Measurements from ENCODE around the gene TSPAN15.

Gene TSPAN15

GRCh38 chr10:69512901-69513300 is 61.6 kb downstream of the TSPAN15 start:
- Histone ChIP-seq H3K27ac (ENCODE audit: low read depth, low read length) (no peak overlapping the region), H3F3A (ENCODE audit: control insufficient read depth, insufficient read depth) (no peaks in the 10 kb centered on the region), H3K79me2 (ENCODE audit: control insufficient read depth, low read length) (no peaks in the 10 kb centered on the region), H3K4me1 (ENCODE audit: control insufficient read depth, low read length) (no peaks in the 10 kb centered on the region), H3K9me2 (replicated peaks; ENCODE audit: control insufficient read depth, low read length) (no peaks in the 10 kb centered on the region), H4K20me1 (ENCODE audit: control insufficient read depth, insufficient read depth, low read depth, low read length) (no peaks in the 10 kb centered on the region), H3K4me2 (ENCODE audit: low read length) (no peak overlapping the region), H3K4me3 (ENCODE audit: low read length) (no peak overlapping the region), H3K9me3 (ENCODE audit: control insufficient read depth, insufficient read depth, low read length) (no peaks in the 10 kb centered on the region), H3K36me3 (ENCODE audit: control insufficient read depth, low read length) (no peaks in the 10 kb centered on the region), H3K27me3 (ENCODE audit: control insufficient read depth, low read length) (peaks cover 11% of the 10 kb centered on the region; the same call in 1 of the 2 replicates)
- TF ChIP-seq CTCF (IDR thresholded peaks at IDR 0.05; ENCODE audit: low read depth, low read length, poor library complexity, severe bottlenecking), result no peak
- TF ChIP-seq EZH2phosphoT487 (IDR thresholded peaks at IDR 0.05; ENCODE audit: borderline replicate concordance, low read length), result no peak

GRCh38 chr10:69513617-69514016 is 62.4 kb downstream of the TSPAN15 start:
- no peak overlapping the region for H3K27ac ChIP-seq (ENCODE audit: low read depth, low read length)
- no peak for TF ChIP-seq EZH2phosphoT487 (IDR thresholded peaks at IDR 0.05; ENCODE audit: borderline replicate concordance, low read length)
- H3K36me3 ChIP-seq (ENCODE audit: control insufficient read depth, low read length), result no peaks in the 10 kb centered on the region
- no peaks in the 10 kb centered on the region for H4K20me1 ChIP-seq (ENCODE audit: control insufficient read depth, insufficient read depth, low read depth, low read length)
- no peaks in the 10 kb centered on the region for H3K9me3 ChIP-seq (ENCODE audit: control insufficient read depth, insufficient read depth, low read length)
- H3F3A ChIP-seq (ENCODE audit: control insufficient read depth, insufficient read depth), result no peaks in the 10 kb centered on the region
- no peak overlapping the region for H3K4me2 ChIP-seq (ENCODE audit: low read length)
- H3K9me2 ChIP-seq (replicated peaks; ENCODE audit: control insufficient read depth, low read length), result no peaks in the 10 kb centered on the region
- H3K4me3 ChIP-seq (ENCODE audit: low read length), result no peak overlapping the region
- peaks cover 11% of the 10 kb centered on the region; the same call in 1 of the 2 replicates for H3K27me3 ChIP-seq (ENCODE audit: control insufficient read depth, low read length)
- H3K79me2 ChIP-seq (ENCODE audit: control insufficient read depth, low read length), result no peaks in the 10 kb centered on the region
- no peaks in the 10 kb centered on the region for H3K4me1 ChIP-seq (ENCODE audit: control insufficient read depth, low read length)

- no peak overlapping the region for H3K4me3 ChIP-seq (ENCODE audit: low read length)
- no peaks in the 10 kb centered on the region for H3K9me3 ChIP-seq (ENCODE audit: control insufficient read depth, insufficient read depth, low read length)
- peaks cover 13% of the 10 kb centered on the region; the same call in 1 of the 2 replicates for H3K27me3 ChIP-seq (ENCODE audit: control insufficient read depth, low read length)
- TF ChIP-seq EZH2phosphoT487 (IDR thresholded peaks at IDR 0.05; ENCODE audit: borderline replicate concordance, low read length) (no peak), CTCF (IDR thresholded peaks at IDR 0.05; ENCODE audit: low read depth, low read length, poor library complexity, severe bottlenecking) (peak; percentile 78)
- no peaks in the 10 kb centered on the region for H4K20me1 ChIP-seq (ENCODE audit: control insufficient read depth, insufficient read depth, low read depth, low read length)
- no peak overlapping the region for H3K27ac ChIP-seq (ENCODE audit: low read depth, low read length)
- no peaks in the 10 kb centered on the region for H3F3A ChIP-seq (ENCODE audit: control insufficient read depth, insufficient read depth)
- H3K36me3 ChIP-seq (ENCODE audit: control insufficient read depth, low read length), result no peaks in the 10 kb centered on the region
- H3K79me2 ChIP-seq (ENCODE audit: control insufficient read depth, low read length), result no peaks in the 10 kb centered on the region
- no peaks in the 10 kb centered on the region for H3K9me2 ChIP-seq (replicated peaks; ENCODE audit: control insufficient read depth, low read length)
- H3K4me1 ChIP-seq (ENCODE audit: control insufficient read depth, low read length), result no peaks in the 10 kb centered on the region
- H3K4me2 ChIP-seq (ENCODE audit: low read length), result no peak overlapping the region
Measured at GRCh38 chr10:69515699-69516259, 64.5 kb downstream of the TSPAN15 start.

DNA sequence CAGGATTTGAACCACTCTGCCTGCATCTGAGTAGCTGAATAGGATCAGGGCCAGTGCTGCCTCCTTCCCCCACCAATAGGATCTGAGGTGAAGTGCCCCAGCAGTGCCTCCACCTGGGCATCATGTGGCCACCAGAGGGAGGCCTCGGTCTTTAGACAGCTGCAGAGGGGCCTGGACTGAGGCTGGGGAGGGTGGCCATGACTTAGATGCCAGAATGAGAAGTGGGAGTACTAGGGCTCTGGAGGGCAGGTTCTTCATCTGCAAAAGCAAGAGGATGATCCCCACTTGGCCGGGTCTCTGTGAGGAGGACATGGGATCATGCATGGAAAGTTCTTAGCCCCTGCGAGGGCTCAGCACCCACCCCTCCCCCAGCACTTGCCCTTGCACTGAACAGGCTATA is 65.1 kb downstream of the TSPAN15 start:
- H3K79me2 ChIP-seq (ENCODE audit: control insufficient read depth, low read length), result no peaks in the 10 kb centered on the region
- H4K20me1 ChIP-seq (ENCODE audit: control insufficient read depth, insufficient read depth, low read depth, low read length), result no peaks in the 10 kb centered on the region
- H3K9me2 ChIP-seq (replicated peaks; ENCODE audit: control insufficient read depth, low read length), result no peaks in the 10 kb centered on the region
- H3K36me3 ChIP-seq (ENCODE audit: control insufficient read depth, low read length), result no peaks in the 10 kb centered on the region
- H3K9me3 ChIP-seq (ENCODE audit: control insufficient read depth, insufficient read depth, low read length), result no peaks in the 10 kb centered on the region
- no peaks in the 10 kb centered on the region for H3F3A ChIP-seq (ENCODE audit: control insufficient read depth, insufficient read depth)
- TF ChIP-seq CTCF (IDR thresholded peaks at IDR 0.05; ENCODE audit: low read depth, low read length, poor library complexity, severe bottlenecking) (peak; percentile 44), EZH2phosphoT487 (IDR thresholded peaks at IDR 0.05; ENCODE audit: borderline replicate concordance, low read length) (no peak)
- H3K27ac ChIP-seq (ENCODE audit: low read depth, low read length), result no peak overlapping the region
- H3K27me3 ChIP-seq (ENCODE audit: control insufficient read depth, low read length), result peaks cover 13% of the 10 kb centered on the region; the same call in 1 of the 2 replicates
- H3K4me3 ChIP-seq (ENCODE audit: low read length), result no peak overlapping the region
- H3K4me1 ChIP-seq (ENCODE audit: control insufficient read depth, low read length), result no peaks in the 10 kb centered on the region
- H3K4me2 ChIP-seq (ENCODE audit: low read length), result no peak overlapping the region

Measured in DOHH2 (cell line).